NAMALWA (cell line): ENCODE results near the gene RAPGEF4.
A peak's percentile ranks its signal among the peaks of the same experiment; 100 is the strongest.
"Not testable (repeated sequence)": the region's sequence is repeated elsewhere in the genome, so short reads cannot be mapped to it uniquely, and the experiment has no call there.

Experiments
- DNase-seq: peaks from one replicate; pipeline ENCODE4 v3.0.0-alpha.2; 2015; ENCODE audit warnings: low spot score

The RAPGEF4 gene

GRCh38 chr2:172726172-172726735 is 9.4 kb upstream of the RAPGEF4 start:
- no peak for DNase-seq

GRCh38 chr2:172730411-172730810 is 5.2 kb upstream of the RAPGEF4 start:
- DNase-seq = no peak

GRCh38 chr2:172734711-172735581 is 699 bp upstream of the RAPGEF4 start:
- DNase-seq = no peak

GRCh38 chr2:172736424-172737174 is 954 bp downstream of the RAPGEF4 start:
- no peak for DNase-seq

- DNase-seq = no peak
These were observed 4.1 kb downstream of the RAPGEF4 start for GRCh38 chr2:172739661-172740266.

- DNase-seq = no peak
These were observed 5.2 kb downstream of the RAPGEF4 start for GRCh38 chr2:172740856-172741255.

- DNase-seq = no peak
These were observed 7.4 kb downstream of the RAPGEF4 start for GRCh38 chr2:172742931-172743540.

- no peak for DNase-seq
These were observed 8.3 kb downstream of the RAPGEF4 start for GRCh38 chr2:172743898-172744297.

- DNase-seq = no peak
These were observed 10.0 kb downstream of the RAPGEF4 start for GRCh38 chr2:172745636-172746035.

GRCh38 chr2:172748543-172748942 is 12.9 kb downstream of the RAPGEF4 start:
- not testable (repeated sequence) for DNase-seq

GRCh38 chr2:172749388-172749787 is 13.7 kb downstream of the RAPGEF4 start:
- DNase-seq = no peak

GRCh38 chr2:172751564-172751963 is 15.9 kb downstream of the RAPGEF4 start:
- no peak for DNase-seq

GRCh38 chr2:172753610-172754009 is 18.0 kb downstream of the RAPGEF4 start:
- peak; percentile 27 for DNase-seq

GRCh38 chr2:172759441-172759840 is 23.8 kb downstream of the RAPGEF4 start:
- DNase-seq = no peak

GRCh38 chr2:172761306-172761705 is 25.7 kb downstream of the RAPGEF4 start:
- DNase-seq = no peak

- DNase-seq = no peak
These were observed 26.9 kb downstream of the RAPGEF4 start for GRCh38 chr2:172762574-172762973.

GRCh38 chr2:172763079-172763478 is 27.4 kb downstream of the RAPGEF4 start:
- DNase-seq = no peak

GRCh38 chr2:172765662-172766061 is 30.0 kb downstream of the RAPGEF4 start:
- no peak for DNase-seq

- DNase-seq = no peak
These were observed 32.8 kb downstream of the RAPGEF4 start for GRCh38 chr2:172768401-172768800.

GRCh38 chr2:172769879-172770278 is 34.2 kb downstream of the RAPGEF4 start:
- no peak for DNase-seq

GRCh38 chr2:172770887-172771286 is 35.2 kb downstream of the RAPGEF4 start:
- DNase-seq = no peak

GRCh38 chr2:172772633-172773032 is 37.0 kb downstream of the RAPGEF4 start:
- DNase-seq = no peak
